Tongue (tissue), 2 donors: ENCODE data around the gene STC2. TPM values are rescaled to one million over a fixed set of nuclear protein-coding genes. Genes with fewer than 3 reads are reported as not detected.
"Not testable (repeated sequence)": the region's sequence is repeated elsewhere in the genome, so short reads cannot be mapped to it uniquely, and the experiment has no call there.

Experiments used
- DNase-seq: peaks from one replicate; pipeline ENCODE4 v3.0.0-alpha.2; 2015
- total RNA-seq: library from RNA; depleted of rRNA; stranded (reverse); fragments of >200 nt; gene quantifications from one replicate; pipeline ENCODE4 v1.2.3, GENCODE V29; 2014

STC2 gene, protein sequence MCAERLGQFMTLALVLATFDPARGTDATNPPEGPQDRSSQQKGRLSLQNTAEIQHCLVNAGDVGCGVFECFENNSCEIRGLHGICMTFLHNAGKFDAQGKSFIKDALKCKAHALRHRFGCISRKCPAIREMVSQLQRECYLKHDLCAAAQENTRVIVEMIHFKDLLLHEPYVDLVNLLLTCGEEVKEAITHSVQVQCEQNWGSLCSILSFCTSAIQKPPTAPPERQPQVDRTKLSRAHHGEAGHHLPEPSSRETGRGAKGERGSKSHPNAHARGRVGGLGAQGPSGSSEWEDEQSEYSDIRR
- total RNA-seq, result 29.2 TPM

DNA sequence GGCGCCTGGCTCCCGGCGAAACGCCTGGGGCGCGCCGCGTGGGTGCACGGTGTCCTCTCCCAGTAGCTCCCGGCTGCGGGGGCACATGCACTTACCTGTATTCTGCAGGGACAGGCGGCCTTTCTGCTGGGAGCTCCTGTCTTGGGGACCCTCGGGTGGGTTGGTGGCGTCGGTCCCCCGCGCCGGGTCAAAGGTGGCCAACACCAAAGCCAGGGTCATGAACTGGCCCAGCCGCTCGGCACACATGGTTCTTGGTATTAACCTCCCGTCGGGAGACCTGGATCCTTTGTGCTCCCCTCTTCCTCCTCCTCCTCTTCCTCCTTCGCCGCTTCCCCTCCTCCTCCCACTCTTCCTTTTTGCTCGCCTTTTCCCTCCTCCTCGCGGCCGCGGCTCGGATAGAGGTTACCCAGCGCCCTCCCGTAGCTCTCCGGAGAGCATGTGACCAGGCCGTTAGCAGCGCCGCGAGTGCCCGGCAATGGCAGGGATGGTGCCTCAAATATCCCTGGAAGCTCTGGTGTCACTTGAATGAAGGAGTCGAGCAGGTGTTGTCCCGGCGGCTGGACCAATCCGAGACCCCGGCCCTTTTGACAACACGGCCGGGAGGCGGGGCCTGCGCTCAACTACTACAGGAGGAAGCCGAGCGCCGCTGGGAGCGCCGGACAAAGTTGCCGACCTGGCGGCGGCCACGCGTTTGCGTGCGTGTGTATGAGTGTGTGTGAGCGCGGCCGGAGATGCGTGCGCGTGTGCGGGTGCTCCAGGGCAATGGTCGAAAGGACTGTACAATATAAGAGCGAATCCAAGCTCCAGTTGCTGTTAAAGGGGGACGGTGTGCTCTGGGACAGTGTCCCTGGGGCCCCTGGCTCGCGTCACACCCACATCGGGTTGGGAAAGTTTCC lies at the start of gene STC2:
STC2 (minus strand) TSS at position 467 of the 896 bp plus-strand sequence; CDS start at position 246, 221 bp downstream.
- peak; percentile 97 for DNase-seq

DNA sequence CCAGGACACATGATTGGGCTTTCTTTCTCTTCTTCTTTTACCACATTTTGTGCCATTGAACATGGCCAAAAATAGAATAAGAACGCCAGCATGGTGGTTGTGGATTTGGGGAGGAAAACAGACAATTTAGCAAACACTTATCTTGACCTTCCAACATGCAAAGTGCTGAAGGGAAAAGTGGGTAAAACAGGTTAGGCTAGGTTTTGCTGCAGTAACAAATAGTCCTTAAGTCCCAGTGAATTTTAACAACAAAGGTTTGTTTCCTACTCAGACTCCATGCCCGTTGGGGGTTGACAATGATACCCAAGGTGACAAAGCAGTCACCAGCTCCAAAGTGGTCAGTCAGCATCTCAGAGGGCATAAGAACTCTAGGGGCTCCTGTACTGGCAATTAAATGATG lies 43.2 kb upstream of the STC2 start:
- DNase-seq, result no peak

DNA sequence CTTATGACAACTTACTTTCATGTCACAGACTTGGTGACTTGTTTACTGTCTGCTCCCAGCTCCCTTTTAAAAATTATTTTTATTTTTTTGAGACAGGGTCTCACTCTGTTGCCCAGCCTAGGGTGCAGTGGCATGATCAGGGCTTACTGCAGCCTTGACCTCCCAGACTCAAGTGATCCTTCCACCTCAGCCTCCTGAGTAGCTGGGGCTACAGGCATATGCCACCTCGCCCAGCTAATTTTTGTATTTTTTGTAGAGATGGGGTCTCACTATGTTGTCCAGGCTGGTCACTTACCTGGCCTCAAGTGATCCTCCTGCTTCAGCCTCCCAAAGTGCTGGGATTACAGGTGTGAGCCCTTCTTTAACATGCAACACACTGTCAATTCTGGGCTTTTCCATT lies 35.2 kb upstream of the STC2 start:
- not testable (repeated sequence) for DNase-seq

DNA sequence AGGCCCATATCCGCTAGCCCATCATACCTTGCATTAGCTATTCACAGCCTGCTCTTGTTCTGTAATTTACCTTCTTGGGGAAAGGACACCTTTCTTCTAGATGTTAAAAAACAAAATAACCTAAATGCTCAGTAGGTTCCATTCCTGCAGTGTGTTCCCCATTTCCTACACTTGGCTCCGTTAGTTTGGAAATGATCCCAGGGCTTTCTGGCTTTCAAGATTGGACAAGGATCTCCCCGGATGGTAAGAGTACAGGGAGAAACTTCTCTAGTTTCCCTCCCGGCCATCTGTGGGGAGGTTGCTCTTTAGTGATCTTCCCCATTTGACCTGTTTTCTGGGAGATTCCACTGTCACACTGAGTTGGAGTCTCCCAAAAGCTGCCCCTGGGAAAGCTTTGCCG lies 27.3 kb upstream of the STC2 start:
- peak; percentile 50 for DNase-seq

DNA sequence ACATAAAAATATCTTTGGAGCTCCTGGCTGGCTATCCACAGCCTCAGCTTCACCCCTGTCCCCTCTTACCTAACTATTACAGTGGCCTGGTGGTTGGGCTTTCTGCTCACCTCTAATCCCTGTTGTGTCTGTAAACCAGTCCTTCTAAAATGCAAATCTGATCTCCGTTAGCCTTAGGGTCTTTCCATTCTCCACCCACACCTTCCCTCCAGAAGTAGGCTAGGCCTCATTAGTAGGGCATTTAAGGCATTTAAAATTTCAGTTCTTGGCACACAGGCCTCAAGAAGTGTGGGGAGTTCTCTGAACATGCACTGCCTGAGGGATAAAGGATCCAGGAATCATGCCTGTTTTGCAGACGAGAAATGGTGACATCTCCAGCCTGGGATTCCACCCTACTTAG lies 26.4 kb upstream of the STC2 start:
- DNase-seq, result no peak

DNA sequence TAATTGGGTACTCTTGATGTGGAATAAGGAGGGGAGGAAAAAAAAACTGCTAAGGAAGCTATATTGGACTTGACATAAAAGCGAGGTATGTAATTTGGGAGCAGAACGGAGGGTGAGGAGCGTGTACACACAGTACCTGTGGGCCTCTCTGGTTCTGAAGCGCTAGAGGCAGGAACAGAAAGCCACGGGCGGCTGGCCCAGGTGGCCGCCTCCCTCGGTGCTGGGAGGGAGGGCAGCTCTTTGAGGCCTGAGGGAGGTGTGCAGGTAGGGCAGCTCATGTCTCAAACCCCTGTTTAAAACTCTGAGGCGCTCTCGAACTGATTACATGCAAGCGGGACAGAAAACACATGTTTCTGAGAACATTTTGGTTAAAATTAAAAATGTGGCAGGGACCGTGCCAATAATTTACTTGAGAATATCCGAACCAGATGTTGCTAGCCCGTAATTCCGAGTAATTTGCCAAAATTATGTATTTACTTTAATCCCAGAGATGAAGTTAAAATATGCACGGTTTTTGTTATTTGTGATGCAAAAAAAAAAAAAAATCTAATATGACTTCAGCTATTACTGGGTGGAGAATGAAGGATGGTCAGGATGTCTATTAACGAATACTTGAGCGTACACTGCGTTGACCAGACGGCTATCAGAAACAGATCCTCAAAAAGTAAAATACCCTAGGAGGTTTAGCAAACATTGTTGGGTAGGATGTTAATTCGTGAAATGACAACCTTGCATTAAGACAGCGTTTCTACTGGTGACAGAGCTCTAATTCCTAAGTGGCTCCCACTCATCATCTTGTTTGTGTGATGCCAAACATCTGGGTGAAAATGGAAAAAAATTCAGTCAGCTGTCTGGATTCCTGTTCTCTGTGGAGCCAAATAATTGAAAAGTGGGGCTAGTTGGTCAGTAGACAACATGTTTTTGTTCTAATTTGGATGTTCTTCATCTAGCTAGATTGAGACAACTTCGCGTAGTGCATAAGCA lies 24.4 kb upstream of the STC2 start:
- peak; percentile 58 for DNase-seq

DNA sequence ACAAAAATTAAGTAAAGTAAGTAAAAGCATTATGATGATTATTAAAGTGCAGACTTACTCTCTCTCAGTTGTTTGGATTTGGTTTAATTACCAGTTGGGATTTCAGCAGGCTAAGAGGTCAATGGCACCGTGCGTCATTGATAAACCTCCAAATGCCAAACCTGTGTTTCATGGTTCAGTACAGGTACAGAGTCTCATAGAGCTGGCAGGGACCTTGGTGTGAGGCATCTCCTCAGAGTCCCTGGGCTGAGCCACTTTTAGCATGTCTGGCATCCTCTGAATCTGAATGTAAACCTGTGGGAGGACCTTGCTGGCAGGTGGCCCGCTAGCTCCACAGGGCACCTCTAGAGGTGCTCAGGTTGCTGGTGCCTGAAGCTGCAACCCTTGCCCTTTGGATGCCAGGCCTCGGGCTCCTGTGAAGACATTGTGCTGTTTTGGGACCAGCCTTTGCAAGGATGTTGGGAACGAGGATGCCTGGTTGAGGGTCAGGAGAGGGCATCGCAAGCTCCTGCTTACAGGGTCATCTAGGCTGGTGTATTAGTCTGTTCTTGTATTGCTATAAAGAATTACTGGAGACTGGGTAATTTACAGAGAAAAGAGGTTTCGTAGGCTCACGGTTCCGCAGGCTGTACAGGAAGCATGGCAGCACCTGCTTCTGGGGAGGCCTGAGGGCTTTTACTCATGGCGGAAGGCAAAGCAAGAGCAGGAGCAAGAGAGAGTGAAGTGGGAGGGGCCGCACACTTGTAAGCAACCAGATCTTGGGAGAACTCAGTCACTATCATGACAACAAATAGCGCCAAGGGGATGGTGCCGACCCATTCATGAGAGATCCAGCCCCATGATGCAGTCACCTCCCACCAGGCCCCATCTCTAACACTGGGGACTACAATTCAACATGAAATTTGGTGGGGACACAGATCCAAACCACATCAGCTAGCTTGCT lies 14.9 kb upstream of the STC2 start:
- DNase-seq, result no peak

DNA sequence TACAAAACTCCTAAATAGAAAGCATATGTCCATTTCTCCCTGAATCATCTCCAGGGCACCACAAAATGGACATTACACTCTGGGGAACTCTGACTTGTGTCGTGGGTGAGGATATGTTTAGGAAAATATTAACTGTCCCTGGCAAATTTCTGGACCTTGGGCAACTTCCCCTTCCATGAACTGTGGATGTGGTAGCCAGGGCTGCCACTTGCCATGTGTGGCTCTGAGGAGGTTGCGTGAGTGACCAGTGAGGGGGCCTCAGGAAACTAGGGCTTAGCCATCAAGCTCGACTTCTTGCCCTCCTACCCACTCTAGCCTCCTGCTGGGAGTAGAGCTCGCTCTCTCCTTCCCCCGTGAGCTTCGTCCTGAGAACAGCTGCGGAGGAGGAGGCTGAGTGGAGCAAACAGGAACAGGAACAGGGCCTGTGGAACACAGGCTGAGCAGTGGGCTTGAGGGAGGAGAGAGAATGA lies 13.8 kb upstream of the STC2 start:
- no peak for DNase-seq

DNA sequence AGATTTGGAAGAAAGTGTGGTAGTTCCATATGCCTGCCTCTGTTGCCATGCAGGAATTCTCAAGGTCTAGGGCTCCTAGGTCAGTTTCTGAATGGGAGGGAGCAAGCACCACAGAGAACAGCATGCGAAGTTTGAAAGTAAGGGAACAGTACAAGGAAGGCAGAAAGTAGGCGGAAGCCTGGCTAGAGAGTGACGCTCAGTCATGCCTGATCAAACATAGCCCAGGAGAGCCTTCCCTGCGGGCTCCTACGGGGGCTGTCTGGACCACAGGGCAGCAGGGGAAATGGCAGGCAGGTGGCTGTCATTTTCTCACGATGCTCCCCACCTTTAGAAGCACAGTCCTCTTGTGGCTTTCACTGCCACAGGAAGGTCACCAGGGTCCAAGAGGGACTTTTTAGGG lies 12.8 kb upstream of the STC2 start:
- no peak for DNase-seq

DNA sequence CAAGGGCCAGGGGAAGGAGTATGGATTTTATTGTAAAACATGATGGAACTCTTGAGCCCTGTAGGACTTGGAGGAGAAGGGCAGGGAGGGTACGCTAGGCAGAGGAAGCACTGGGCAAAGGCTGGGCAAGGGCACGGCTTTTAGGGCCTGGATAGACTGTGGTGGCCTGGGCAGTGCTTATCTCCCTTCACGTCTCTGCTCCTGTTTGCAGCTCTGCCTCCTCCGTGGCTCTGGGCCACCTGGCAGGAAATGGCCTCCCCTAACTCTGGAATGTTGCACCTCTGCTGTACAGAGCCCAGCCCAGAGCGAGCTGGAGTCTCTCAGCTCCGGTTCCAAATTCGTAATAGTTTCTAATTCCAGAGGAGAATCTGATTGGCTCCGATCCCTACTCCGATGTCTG lies 12.2 kb upstream of the STC2 start:
- no peak for DNase-seq

DNA sequence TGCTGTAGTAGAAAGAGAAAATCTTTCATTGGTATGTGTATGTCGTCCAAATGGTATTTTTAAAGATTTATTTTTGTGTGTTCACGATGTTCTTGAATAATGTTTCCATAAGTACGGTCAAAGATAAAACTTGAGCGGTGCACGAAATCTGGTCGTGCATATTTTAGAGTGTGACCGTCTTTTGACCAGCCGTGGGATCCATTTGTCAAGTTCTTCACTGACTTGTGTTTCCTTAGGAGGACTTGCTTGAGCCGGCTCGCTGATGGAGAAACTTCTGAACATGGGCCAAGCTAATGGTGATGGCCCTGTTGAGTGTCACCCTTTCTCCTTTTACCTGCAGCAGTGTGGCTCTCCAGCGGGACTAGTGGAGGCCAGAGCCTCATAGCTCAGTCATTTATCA lies 11.1 kb upstream of the STC2 start:
- DNase-seq, result no peak

DNA sequence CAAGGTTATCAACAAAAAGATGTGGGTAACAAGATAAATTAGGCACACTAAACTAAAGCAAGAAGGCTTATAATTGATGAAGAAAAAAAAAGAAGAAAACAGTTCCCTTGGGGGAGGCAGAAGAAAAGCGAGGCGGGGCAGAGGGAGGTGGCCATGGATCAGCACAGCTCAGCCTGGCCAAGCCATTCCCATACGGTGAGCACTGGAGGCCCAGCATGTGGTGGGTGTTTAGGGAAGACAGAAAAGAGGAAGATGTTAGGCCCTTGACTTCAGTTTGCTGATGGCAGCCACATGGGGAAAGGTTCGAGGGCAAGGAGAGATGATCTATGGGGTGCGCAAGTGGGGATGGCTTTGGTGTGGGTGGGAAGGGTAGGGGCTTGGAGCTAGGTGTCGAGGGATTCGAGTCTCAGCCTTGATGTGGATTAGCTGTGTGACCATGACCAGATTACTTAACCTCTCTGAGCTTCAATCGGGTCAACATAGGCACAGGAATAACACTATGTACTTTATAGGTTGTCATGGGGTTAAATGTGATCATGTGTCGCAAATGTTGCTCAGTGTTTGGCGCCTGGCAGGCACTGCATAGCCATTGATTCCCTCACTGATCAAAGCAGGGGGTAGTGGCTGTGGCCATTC lies 10.3 kb upstream of the STC2 start:
- no peak for DNase-seq

DNA sequence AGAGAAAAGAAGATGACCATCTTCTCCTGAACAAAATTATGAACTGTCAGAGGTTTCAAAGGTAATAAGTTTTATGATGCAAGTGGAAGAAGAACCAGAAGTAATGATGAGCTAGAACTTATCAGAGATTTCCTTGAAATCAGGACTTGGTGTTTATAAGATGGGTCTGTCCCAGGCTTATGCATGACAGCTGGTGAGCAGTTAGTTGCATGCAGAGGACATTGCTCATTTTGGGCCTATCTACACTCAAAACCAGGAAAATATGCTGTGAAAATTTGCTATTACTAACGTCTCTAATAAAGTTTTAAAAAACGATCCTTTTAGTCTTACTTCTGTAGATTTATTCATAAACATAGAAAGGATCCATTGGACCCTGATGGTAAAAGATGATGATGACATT lies 6.6 kb upstream of the STC2 start:
- DNase-seq, result no peak

DNA sequence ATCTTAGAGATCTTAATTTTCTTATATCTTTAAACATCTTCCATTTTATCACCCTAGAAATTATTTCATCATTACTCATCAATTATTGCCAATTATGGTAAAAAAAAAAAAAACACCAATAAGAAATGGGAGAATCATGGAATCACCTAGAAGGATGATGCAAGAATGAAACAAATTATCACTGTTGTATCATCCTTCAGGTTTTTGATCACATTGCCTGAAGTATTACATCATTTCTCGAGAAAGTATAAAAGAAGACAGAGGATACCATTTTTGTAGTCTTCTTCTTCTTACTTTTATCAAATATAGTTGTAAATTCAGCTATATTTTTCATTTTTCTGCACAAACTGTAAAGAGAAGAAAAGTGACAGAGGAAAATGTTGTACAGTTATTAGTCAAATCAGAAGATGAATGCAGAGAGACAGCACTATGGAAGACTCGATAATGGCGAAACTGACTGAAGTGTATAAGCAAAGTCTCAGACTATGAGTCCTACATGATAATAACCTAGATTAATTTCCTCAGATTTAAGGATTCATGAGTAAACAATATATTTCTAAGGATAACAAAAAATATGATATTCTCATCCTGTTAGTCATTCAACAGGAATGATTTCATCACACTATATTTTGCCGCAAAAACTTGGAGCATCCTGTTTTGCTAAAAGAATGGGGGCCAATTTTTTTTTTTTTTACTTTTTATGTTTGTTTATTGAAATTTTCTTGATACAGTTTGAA lies 5.9 kb upstream of the STC2 start:
- no peak for DNase-seq

DNA sequence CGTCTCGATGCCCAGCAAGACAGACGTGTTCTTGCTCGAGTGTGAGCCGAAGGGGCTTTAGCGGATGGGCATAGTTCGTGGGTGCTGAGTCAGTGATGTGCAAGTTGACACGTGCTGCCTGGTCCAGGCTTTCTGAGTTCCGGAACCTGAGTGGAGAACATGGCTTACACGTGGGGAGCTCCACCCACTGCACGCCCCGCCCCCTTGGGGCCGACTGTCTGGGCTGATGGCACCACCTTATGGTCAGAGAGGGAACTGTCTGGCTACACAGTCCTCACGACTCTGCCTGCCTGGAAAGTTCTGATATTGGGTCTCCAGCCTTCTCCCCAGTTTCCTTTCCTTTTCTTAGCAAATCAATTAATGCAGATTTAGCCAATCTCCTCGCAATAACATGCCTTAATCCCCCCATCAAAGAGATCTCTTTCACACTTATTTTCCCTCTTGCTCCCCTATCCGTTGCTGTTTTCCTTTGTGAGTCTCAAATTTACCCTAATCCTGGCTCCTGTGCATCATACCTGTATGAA lies 3.8 kb upstream of the STC2 start:
- DNase-seq, result peak; percentile 94

DNA sequence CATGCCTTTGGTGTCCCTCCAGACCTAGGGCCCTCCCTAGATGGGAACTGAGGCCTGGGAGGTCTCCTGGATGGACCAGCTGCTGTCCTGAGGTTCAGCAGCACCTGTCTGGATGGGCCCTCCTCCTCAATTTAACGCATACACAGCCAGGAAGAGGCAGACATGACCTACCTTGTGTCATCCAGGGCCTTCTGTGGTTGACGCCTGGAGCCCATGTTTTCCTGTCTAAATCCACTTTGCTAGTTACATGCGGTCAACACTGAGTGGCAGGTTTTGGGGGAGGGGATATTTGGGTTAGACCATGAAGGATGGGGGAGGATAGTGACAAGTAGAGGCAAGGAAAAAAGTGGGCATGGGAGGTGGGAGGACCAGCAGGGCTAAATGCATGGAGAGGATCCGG lies 3.1 kb upstream of the STC2 start:
- no peak for DNase-seq

DNA sequence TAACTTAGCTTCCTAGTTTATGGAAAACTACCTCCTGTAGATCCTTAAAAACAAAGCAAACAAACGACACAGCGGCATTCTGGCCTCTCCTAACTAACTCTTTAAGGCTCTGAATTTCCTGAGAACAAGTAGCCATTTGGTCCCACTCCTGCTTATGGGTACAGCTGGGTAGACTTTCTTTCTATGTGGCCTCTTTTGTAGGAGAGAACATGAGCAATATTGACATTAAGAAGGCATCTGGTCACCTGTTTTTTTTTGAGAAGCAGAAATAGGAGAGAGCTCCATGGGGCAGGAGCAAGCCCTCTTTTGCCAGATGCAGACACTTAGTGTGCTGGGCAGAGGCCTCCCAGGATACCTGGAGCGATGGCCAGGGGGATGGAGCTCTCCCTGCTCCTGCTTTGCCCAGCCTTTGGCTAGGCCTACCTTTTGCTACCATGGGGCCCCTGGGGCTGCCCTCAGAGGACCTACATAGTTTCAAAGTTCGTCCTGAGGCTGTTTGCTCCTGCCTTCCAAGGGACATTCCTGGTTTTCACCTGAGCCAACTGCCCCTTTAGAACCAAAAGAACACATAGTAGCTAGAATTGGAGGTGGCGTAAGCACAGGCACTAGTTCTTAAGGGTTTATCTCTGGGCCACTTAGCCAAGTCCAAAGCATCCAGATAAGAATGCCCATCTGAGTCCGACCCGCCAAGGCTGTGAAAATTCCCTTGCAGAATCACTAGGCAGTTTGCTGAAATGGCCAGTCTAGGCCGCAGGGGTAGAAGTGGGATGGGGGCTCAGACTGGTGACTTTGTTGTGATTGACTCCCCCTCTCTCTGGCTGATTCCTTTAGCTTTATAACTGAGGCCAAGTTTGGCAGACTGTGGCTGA lies 2.4 kb upstream of the STC2 start:
- no peak for DNase-seq

DNA sequence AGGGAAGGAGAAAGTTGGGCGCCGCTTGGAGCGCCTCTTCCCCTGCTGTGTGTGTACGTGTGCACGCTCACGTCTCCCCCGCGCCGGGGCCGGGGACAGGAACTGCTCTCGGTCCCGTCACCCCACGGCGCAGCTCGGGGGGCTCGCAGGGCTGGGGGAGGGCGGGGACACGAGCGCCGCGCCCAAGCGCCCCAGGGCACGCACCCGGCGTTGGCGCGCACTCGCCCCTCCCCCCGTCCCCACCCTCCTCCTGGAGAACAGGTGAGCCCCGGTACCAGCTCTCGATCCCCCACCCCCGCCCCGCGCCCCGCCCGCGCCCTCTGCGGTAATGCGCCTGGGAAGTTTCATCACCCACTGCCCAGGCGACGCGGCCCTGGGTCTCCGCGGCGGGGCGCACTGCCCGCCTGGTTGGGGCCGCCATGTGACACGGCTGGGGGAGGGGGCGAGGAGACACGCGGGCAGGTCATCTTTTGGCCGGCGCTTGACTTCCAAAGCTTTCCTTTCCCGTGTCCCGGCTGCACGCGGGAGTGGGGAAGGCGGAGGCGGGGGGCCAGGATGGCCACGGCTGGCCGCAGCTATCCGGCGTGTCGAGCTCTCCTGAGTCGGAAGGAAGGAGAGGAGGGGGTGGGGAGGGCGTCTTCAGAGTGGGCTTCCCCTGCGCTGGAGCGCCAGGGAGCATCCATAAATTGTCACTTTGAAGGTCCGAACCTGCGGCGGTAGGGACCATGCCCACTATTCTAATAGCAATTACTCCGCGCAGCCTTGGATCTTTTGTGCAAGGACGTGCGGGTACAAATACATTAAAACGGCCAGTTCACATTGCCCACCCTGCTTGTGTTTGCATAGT lies 1.5 kb upstream of the STC2 start:
- peak; percentile 70 for DNase-seq
